HepG2 (cell line): Measurements from ENCODE around the gene LOXL4. TPM values are rescaled to one million over a fixed set of nuclear protein-coding genes. Genes with fewer than 3 reads are reported as not detected.

Experiments used
- ELF3 ChIP-seq: IDR thresholded peaks from 2 replicates; pipeline ENCODE4 v1.6.1; 2016; ENCODE audit warnings: missing genetic modification reagents, missing compliant biosample characterization
- LCORL ChIP-seq, 2 experiments: fragments of 450-650 bp in 1 of 2; sonication (generic) in 1 of 2; formaldehyde crosslinking in 1 of 2; IDR thresholded peaks; 2 replicates each; pipeline versions ENCODE4 v1.5.0 to v1.6.1; 2017 to 2020; ENCODE audit warnings: antibody characterized with exemption in 1 of 2, missing genetic modification reagents in 1 of 2
- MTA3 ChIP-seq: sonication (generic); formaldehyde crosslinking; IDR thresholded peaks from 2 replicates; pipeline ENCODE4 v1.4.0; 2020; ENCODE audit warnings: missing genetic modification reagents
- NFKB2 ChIP-seq: sonication (generic); formaldehyde crosslinking; IDR thresholded peaks from 2 replicates; pipeline ENCODE4 v1.4.0; 2020; ENCODE audit warnings: missing genetic modification reagents, borderline replicate concordance
- YEATS2 ChIP-seq: sonication (generic); formaldehyde crosslinking; IDR thresholded peaks from 2 replicates; pipeline ENCODE4 v1.4.0; 2020; ENCODE audit warnings: missing genetic modification reagents, borderline replicate concordance
- polyA plus RNA-seq, 8 experiments: library from polyadenylated mRNA; depleted of rRNA in 3 of 8; stranded (reverse) in 7 of 8; unstranded in 1 of 8; fragments of >200 nt; fragmentation: Illumina TruSeq in 4 of 8; extraction: Trizol in 4 of 8; gene quantifications; 2 replicates each; pipeline versions ENCODE4 v1.2.1 to v1.2.3, GENCODE V29; 2011 to 2016; ENCODE audit warnings: low read depth in 4 of 8, missing spikeins in 1 of 8, mixed read lengths in 1 of 8; ENCODE audit not compliant: insufficient read depth in 1 of 8
- total RNA-seq, 5 experiments: library from RNA; depleted of rRNA; stranded (reverse); fragments of >200 nt; fragmentation: Illumina TruSeq; extraction: Trizol; gene quantifications; 2 replicates each; pipeline ENCODE4 v1.2.3, GENCODE V29; 2016; ENCODE audit warnings: low read depth in 1 of 5
- TF ChIP-seq, protein P1 (sequence below): sonication (generic); formaldehyde crosslinking; IDR thresholded peaks from 2 replicates; pipeline ENCODE4 v1.5.1; 2020; ENCODE audit warnings: mild to moderate bottlenecking, missing genetic modification reagents, borderline replicate concordance
- TF ChIP-seq, protein P2 (sequence below), 2 experiments: sonication (generic) in 1 of 2; formaldehyde crosslinking in 1 of 2; IDR thresholded peaks; 2 replicates each; pipeline versions ENCODE4 v1.6.1 to v1.9.0; 2014 to 2022; ENCODE audit warnings: antibody characterized with exemption in 1 of 2, borderline replicate concordance in 1 of 2, inconsistent platforms in 1 of 2, low read depth in 1 of 2, missing genetic modification reagents in 1 of 2
- TF ChIP-seq, protein P3 (sequence below): sonication (generic); formaldehyde crosslinking; conservative IDR thresholded peaks from 2 replicates; pipeline ENCODE4 v1.4.0; 2020; ENCODE audit warnings: mild to moderate bottlenecking, missing genetic modification reagents, moderate library complexity

LOXL4 gene
- total and polyA plus RNA-seq, 2 of the 13 experiments (the other 11 are each of a cell fraction or from before 2014, with no cell fraction given): 8.8 to 21.1 TPM

DNA sequence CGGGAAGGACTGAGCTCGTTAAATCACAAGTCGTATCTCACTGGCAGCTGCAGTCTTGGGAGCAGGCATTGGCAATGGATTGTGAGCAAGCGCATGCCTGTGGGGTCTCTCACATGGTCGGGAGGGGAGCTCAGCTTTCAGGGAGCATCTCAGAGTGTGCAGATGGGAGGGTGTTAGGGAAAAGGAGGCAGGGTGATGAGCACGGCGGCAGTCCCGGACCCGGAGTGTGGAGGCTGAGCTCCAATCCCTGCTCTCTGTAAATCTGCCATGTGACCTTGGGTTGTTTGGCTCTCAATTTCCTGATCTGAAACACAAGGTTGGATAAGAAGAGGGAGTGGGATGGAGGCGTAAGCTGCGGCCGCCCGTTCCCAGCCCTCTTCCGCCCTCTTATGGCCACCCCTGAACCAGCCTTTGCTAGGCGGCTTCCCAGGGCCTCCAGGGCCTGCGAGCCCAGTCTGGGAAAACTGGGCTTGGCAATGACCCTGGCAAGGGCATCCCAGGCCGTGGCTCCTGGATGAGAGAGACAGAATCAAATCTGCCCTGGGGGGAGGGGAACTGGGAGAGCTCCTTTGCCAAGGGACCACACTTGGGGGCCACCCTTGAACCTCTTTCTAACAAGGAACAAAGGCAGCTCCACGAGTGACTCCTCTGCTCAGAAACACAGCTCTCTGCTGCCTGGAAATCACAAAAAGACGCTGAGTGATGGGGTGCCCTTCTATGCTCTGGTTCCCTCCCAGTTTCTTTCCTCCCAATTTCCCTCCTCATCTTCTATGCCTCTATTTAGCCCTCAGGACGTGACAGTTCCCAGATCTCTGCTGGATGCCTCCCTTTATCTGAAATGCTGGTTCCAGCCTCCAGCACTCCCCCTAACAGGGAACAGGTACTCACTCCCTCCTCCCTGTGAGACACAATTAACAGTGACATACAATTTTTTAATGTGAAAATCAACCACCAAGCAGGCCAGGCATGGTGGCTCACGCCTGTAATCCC, 41.7 kb upstream of the LOXL4 start (continued):
- TF ChIP-seq, protein P1, sequence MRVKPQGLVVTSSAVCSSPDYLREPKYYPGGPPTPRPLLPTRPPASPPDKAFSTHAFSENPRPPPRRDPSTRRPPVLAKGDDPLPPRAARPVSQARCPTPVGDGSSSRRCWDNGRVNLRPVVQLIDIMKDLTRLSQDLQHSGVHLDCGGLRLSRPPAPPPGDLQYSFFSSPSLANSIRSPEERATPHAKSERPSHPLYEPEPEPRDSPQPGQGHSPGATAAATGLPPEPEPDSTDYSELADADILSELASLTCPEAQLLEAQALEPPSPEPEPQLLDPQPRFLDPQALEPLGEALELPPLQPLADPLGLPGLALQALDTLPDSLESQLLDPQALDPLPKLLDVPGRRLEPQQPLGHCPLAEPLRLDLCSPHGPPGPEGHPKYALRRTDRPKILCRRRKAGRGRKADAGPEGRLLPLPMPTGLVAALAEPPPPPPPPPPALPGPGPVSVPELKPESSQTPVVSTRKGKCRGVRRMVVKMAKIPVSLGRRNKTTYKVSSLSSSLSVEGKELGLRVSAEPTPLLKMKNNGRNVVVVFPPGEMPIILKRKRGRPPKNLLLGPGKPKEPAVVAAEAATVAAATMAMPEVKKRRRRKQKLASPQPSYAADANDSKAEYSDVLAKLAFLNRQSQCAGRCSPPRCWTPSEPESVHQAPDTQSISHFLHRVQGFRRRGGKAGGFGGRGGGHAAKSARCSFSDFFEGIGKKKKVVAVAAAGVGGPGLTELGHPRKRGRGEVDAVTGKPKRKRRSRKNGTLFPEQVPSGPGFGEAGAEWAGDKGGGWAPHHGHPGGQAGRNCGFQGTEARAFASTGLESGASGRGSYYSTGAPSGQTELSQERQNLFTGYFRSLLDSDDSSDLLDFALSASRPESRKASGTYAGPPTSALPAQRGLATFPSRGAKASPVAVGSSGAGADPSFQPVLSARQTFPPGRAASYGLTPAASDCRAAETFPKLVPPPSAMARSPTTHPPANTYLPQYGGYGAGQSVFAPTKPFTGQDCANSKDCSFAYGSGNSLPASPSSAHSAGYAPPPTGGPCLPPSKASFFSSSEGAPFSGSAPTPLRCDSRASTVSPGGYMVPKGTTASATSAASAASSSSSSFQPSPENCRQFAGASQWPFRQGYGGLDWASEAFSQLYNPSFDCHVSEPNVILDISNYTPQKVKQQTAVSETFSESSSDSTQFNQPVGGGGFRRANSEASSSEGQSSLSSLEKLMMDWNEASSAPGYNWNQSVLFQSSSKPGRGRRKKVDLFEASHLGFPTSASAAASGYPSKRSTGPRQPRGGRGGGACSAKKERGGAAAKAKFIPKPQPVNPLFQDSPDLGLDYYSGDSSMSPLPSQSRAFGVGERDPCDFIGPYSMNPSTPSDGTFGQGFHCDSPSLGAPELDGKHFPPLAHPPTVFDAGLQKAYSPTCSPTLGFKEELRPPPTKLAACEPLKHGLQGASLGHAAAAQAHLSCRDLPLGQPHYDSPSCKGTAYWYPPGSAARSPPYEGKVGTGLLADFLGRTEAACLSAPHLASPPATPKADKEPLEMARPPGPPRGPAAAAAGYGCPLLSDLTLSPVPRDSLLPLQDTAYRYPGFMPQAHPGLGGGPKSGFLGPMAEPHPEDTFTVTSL (CRISPR knock-in tag): no peak
- TF ChIP-seq, protein P2, sequence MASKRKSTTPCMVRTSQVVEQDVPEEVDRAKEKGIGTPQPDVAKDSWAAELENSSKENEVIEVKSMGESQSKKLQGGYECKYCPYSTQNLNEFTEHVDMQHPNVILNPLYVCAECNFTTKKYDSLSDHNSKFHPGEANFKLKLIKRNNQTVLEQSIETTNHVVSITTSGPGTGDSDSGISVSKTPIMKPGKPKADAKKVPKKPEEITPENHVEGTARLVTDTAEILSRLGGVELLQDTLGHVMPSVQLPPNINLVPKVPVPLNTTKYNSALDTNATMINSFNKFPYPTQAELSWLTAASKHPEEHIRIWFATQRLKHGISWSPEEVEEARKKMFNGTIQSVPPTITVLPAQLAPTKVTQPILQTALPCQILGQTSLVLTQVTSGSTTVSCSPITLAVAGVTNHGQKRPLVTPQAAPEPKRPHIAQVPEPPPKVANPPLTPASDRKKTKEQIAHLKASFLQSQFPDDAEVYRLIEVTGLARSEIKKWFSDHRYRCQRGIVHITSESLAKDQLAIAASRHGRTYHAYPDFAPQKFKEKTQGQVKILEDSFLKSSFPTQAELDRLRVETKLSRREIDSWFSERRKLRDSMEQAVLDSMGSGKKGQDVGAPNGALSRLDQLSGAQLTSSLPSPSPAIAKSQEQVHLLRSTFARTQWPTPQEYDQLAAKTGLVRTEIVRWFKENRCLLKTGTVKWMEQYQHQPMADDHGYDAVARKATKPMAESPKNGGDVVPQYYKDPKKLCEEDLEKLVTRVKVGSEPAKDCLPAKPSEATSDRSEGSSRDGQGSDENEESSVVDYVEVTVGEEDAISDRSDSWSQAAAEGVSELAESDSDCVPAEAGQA (IDR thresholded peaks at IDR 0.05; ENCODE audit: low read depth): no peak
- TF ChIP-seq, protein P2 (CRISPR knock-in tag; IDR thresholded peaks at IDR 0.05; ENCODE audit: borderline replicate concordance): no peak
- TF ChIP-seq, protein P3, sequence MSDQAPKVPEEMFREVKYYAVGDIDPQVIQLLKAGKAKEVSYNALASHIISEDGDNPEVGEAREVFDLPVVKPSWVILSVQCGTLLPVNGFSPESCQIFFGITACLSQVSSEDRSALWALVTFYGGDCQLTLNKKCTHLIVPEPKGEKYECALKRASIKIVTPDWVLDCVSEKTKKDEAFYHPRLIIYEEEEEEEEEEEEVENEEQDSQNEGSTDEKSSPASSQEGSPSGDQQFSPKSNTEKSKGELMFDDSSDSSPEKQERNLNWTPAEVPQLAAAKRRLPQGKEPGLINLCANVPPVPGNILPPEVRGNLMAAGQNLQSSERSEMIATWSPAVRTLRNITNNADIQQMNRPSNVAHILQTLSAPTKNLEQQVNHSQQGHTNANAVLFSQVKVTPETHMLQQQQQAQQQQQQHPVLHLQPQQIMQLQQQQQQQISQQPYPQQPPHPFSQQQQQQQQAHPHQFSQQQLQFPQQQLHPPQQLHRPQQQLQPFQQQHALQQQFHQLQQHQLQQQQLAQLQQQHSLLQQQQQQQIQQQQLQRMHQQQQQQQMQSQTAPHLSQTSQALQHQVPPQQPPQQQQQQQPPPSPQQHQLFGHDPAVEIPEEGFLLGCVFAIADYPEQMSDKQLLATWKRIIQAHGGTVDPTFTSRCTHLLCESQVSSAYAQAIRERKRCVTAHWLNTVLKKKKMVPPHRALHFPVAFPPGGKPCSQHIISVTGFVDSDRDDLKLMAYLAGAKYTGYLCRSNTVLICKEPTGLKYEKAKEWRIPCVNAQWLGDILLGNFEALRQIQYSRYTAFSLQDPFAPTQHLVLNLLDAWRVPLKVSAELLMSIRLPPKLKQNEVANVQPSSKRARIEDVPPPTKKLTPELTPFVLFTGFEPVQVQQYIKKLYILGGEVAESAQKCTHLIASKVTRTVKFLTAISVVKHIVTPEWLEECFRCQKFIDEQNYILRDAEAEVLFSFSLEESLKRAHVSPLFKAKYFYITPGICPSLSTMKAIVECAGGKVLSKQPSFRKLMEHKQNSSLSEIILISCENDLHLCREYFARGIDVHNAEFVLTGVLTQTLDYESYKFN (CRISPR knock-in tag): no peak
- TF ChIP-seq NFKB2 (no peak), MTA3 (CRISPR knock-in tag) (no peak), LCORL (IDR thresholded peaks at IDR 0.05) (no peak), LCORL (CRISPR knock-in tag; IDR thresholded peaks at IDR 0.05) (no peak), YEATS2 (CRISPR knock-in tag) (no peak), ELF3 (CRISPR knock-in tag) (peak; percentile 18; the same call in 1 of the 2 replicates)
